NCI-H524 (cell line): ENCODE results near the gene DNAJC9.

Source experiments
- DNase-seq, 2 experiments: peaks; one replicate each; lab custom pipeline; 2025; lab: John Stamatoyannopoulos, UW

The DNAJC9 gene

GRCh38 chr10:73238990-73239566, 8.0 kb downstream of the DNAJC9 start:
- DNase-seq: no peak

- peak in 1 of 2 experiments; percentile 52 for DNase-seq
These were observed 12.4 kb downstream of the DNAJC9 start for GRCh38 chr10:73234695-73235094.

- DNase-seq: no peak
These were observed 13.2 kb downstream of the DNAJC9 start for GRCh38 chr10:73233883-73234282.

- no peak for DNase-seq
These were observed 14.2 kb downstream of the DNAJC9 start for GRCh38 chr10:73232887-73233286.

- DNase-seq: no peak
These were observed 17.5 kb downstream of the DNAJC9 start for GRCh38 chr10:73229567-73229966.

- no peak for DNase-seq
These were observed 18.8 kb downstream of the DNAJC9 start for GRCh38 chr10:73228247-73228646.

GRCh38 chr10:73226663-73227062, 20.4 kb downstream of the DNAJC9 start:
- no peak for DNase-seq

GRCh38 chr10:73225518-73225917, 21.5 kb downstream of the DNAJC9 start:
- DNase-seq: no peak

GRCh38 chr10:73220989-73221388, 26.1 kb downstream of the DNAJC9 start:
- no peak for DNase-seq

GRCh38 chr10:73219384-73219783, 27.7 kb downstream of the DNAJC9 start:
- DNase-seq: no peak

GRCh38 chr10:73218431-73219191, 28.4 kb downstream of the DNAJC9 start:
- peak in 1 of 2 experiments; percentile 0 for DNase-seq

- DNase-seq: no peak
These were observed 29.4 kb downstream of the DNAJC9 start for GRCh38 chr10:73217628-73218027.

GRCh38 chr10:73215749-73216148, 31.3 kb downstream of the DNAJC9 start:
- no peak for DNase-seq

- no peak for DNase-seq
These were observed 35.8 kb downstream of the DNAJC9 start for GRCh38 chr10:73211106-73211811.

- DNase-seq: no peak
These were observed 36.5 kb downstream of the DNAJC9 start for GRCh38 chr10:73210395-73211105.

- DNase-seq: no peak
These were observed 37.4 kb downstream of the DNAJC9 start for GRCh38 chr10:73209705-73210104.

- DNase-seq: no peak
These were observed 39.2 kb downstream of the DNAJC9 start for GRCh38 chr10:73207883-73208282.

- DNase-seq: no peak
These were observed 40.7 kb downstream of the DNAJC9 start for GRCh38 chr10:73206385-73206784.

- no peak for DNase-seq
These were observed 41.2 kb downstream of the DNAJC9 start for GRCh38 chr10:73205890-73206289.

- DNase-seq: no peak
These were observed 42.0 kb downstream of the DNAJC9 start for GRCh38 chr10:73205081-73205480.
